Cardiac muscle cell (in vitro differentiated cells and primary cell): ENCODE measurements around the gene PLD4. TPM values are rescaled to one million over a fixed set of nuclear protein-coding genes. Genes with fewer than 3 reads are reported as not detected.
"Not testable (repeated sequence)": the region's sequence is repeated elsewhere in the genome, so short reads cannot be mapped to it uniquely, and the experiment has no call there.

Experiments used
- DNase-seq, 2 donors: peaks; one replicate each; pipeline versions ENCODE4 v3.0.0 to v3.0.0-alpha.2; 2010 to 2017; ENCODE audit warnings: low read depth in 1 of 2, low spot score in 1 of 2
- H3K27ac ChIP-seq: fragments of 200-600 bp; sonication (generic); 2 replicates; pipeline ENCODE4 v1.5.1; 2016
- H3K27me3 ChIP-seq: fragments of 200-600 bp; sonication (generic); 2 replicates; pipeline ENCODE4 v1.6.0; 2016; ENCODE audit warnings: control low read depth
- H3K36me3 ChIP-seq: fragments of 200-600 bp; sonication (generic); 2 replicates; pipeline ENCODE4 v1.5.1; 2016; ENCODE audit warnings: control low read depth
- H3K4me1 ChIP-seq: fragments of 200-600 bp; sonication (generic); 2 replicates; pipeline ENCODE4 v1.8.1; 2017; ENCODE audit warnings: low read depth, mild to moderate bottlenecking, mixed run types
- H3K4me3 ChIP-seq: fragments of 200-600 bp; sonication (generic); 2 replicates; pipeline ENCODE4 v1.5.1; 2016; ENCODE audit warnings: mild to moderate bottlenecking
- H3K9me3 ChIP-seq: fragments of 200-600 bp; sonication (generic); 2 replicates; pipeline ENCODE4 v1.5.1; 2017; ENCODE audit warnings: low read depth, mild to moderate bottlenecking, control low read depth
- CTCF ChIP-seq: IDR thresholded peaks from 2 replicates; pipeline ENCODE4 v1.5.1; 2012; ENCODE audit warnings: low read depth, mild to moderate bottlenecking, low read length
- polyA plus RNA-seq: library from polyadenylated mRNA; unstranded; fragments of >200 nt; fragmentation: Nextera tagmentation; extraction: Ambion mirVana; gene quantifications from 2 replicates; pipeline ENCODE4 v1.2.1, GENCODE V29; 2016
- total RNA-seq: library from RNA; depleted of rRNA; stranded (reverse); fragments of >200 nt; gene quantifications from 2 replicates; pipeline ENCODE4 v1.2.3, GENCODE V29; 2016

Gene PLD4
- total and polyA plus RNA-seq, 2 experiments from 2014 or later = 0.07 to 0.54 TPM

DNA sequence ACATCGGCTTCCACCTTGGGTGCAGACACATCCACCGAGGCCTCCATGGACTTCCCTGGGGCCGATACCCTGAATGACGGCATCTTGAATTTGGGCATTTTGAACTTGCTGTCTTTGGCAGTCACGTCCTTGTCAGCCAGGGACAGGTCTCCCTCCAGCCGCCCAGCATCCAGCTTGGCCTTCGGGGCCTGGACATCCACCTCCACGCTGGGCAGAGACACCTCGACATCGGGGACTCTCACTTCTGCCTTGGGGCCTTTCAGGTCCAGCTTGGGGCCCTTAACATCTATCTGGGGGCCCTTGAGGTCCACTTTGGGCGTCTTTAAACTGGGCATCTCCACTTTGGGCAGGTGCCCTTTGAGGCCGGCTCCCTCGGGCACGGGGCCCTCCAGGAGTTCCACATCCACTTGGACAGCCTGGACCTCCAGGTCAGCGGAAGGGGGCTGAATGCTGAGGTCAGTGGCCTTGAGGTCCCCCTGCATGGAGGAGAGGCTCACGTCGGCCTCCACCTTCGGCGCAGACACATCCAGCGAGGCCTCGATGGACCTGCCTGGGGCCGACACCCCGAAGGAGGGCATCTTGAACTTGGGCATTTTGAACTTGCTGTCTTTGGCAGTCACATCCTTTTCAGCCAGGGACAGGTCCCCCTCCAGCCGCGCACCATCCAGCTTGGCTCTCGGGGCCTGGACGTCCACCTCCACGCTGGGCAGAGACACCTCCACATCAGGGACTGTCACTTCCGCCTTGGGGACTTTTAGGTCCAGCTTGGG, 19.9 kb downstream of the PLD4 start:
- H3K27ac ChIP-seq, H3K36me3 ChIP-seq, DNase-seq, H3K9me3 ChIP-seq, H3K27me3 ChIP-seq, H3K4me1 ChIP-seq, H3K4me3 ChIP-seq: not testable (repeated sequence)

GRCh38 chr14:104945266-104945665, 20.6 kb downstream of the PLD4 start:
- H3K9me3 ChIP-seq, H3K27me3 ChIP-seq, H3K4me3 ChIP-seq, H3K36me3 ChIP-seq, DNase-seq, H3K27ac ChIP-seq, H3K4me1 ChIP-seq: not testable (repeated sequence)

DNA sequence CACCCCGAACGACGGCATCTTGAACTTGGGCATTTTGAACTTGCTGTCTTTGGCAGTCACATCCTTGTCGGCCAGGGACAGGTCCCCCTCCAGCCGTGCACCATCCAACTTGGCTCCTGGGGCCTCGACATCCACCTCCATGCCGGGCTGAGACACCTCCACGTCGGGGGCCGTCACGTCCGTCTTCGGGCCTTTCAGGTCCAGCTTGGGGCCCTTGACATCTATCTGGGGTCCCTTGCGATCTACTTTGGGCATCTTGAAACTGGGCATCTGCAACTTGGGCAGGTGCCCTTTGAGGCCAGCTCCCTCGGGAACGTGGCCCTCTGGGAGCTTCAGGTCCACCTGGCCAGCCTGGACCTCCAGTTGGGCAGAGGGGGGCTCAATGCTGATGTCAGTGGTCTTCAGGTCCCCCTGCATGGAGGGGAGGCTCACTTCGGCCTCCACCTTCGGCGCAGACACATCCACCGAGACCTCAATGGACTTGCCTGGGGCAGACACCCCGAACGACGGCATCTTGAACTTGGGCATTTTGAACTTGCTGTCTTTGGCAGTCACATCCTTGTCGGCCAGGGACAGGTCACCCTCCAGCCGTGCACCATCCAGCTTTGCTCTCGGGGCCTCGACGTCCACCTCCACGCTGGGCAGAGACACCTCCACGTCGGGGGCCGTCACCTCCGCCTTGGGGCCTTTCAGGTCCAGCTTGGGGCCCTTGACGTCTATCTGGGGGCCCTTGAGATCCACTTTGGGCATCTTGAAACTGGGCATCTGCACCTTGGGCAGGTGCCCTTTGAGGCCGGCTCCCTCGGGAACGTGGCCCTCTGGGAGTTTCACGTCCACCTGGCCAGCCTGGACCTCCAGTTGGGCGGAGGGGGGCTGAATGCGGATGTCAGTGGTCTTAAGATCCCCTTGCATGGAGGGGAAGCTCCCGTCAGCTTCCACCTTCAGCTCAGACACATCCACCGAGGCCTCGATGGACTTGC, 21.6 kb downstream of the PLD4 start:
- H3K9me3 ChIP-seq = not testable (repeated sequence)

GRCh38 chr14:104947201-104947600, 22.5 kb downstream of the PLD4 start:
- not testable (repeated sequence) for H3K4me1 ChIP-seq, H3K27ac ChIP-seq, H3K9me3 ChIP-seq, H3K27me3 ChIP-seq, H3K4me3 ChIP-seq, DNase-seq, H3K36me3 ChIP-seq

More for the DNA sequence above, 21.6 kb downstream of the PLD4 start:
- not testable (repeated sequence) for H3K27ac ChIP-seq, DNase-seq, H3K27me3 ChIP-seq, H3K4me1 ChIP-seq, H3K4me3 ChIP-seq, H3K36me3 ChIP-seq

- H3K4me3 ChIP-seq, H3K27me3 ChIP-seq, H3K9me3 ChIP-seq, DNase-seq, H3K27ac ChIP-seq, H3K36me3 ChIP-seq, H3K4me1 ChIP-seq: not testable (repeated sequence)
These were observed 23.4 kb downstream of the PLD4 start for GRCh38 chr14:104947881-104948735.

- H3K9me3 ChIP-seq = no peaks in the 10 kb centered on the region
- no peak overlapping the region for H3K4me3 ChIP-seq
- no peak for DNase-seq
- no peak overlapping the region for H3K27ac ChIP-seq
- no peaks in the 10 kb centered on the region for H3K4me1 ChIP-seq
- H3K36me3 ChIP-seq = no peaks in the 10 kb centered on the region
- H3K27me3 ChIP-seq = no peaks in the 10 kb centered on the region
- no peak for TF ChIP-seq CTCF
These were observed 24.0 kb downstream of the PLD4 start for GRCh38 chr14:104948736-104949031.

DNA sequence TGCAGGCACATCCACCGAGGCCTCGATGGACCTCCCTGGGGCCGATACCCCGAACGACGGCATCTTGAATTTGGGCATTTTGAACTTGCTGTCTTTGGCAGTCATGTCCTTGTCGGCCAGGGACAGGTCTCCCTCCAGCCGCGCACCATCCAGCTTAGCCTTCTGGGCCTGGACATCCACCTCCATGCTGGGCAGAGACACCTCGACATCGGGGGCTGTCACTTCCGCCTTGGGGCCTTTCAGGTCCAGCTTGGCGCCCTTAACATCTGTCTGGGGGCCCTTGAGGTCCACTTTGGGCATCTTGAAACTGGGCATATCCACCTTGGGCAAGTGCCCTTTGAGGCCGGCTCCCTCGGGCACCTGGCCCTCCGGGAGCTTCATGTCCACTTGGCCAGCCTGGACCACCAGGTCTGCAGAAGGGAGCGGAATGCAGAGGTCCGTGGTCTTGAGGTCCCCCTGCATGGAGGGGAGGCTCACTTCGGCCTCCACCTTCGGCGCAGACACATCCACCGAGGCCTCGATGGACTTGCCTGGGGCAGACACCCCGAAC, 24.8 kb downstream of the PLD4 start:
- DNase-seq, H3K4me1 ChIP-seq, H3K27me3 ChIP-seq, H3K4me3 ChIP-seq, H3K27ac ChIP-seq, H3K36me3 ChIP-seq, H3K9me3 ChIP-seq: not testable (repeated sequence)

DNA sequence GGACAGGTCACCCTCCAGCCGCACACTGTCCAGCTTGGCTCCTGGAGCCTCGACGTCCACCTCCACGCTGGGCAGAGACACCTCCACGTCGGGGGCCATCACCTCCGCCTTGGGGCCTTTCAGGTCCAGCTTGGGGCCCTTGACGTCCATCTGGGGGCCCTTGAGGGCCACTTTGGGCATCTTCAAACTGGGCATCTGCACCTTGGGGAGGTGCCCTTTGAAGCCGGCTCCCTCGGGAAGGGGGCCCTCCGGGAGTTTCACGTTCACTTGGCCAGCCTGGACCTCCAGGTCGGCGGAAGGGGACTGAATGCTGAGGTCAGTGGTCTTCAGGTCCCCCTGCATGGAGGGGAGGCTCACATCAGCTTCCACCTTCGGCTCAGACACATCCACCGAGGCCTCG, 25.3 kb downstream of the PLD4 start:
- no peaks in the 10 kb centered on the region for H3K36me3 ChIP-seq
- H3K27ac ChIP-seq = no peak overlapping the region
- no peaks in the 10 kb centered on the region for H3K27me3 ChIP-seq
- no peaks in the 10 kb centered on the region for H3K9me3 ChIP-seq
- no peaks in the 10 kb centered on the region for H3K4me1 ChIP-seq
- no peak overlapping the region for H3K4me3 ChIP-seq
- DNase-seq = no peak
- no peak for TF ChIP-seq CTCF

DNA sequence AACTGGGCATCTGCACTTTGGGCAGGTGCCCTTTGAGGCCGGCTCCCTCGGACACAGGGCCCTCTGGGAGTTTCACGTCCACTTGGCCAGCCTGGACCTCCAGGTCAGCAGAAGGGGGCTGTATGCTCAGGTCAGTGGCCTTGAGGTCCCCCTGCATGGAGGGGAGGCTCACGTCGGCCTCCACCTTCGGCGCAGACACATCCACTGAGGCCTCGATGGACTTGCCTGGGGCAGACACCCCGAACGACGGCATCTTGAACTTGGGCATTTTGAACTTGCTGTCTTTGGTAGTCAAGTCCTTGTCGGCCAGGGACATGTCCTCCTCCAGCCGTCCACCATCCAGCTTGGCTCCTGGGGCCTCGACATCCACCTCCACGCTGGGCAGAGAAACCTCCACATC, 26.0 kb downstream of the PLD4 start:
- H3K4me1 ChIP-seq, H3K36me3 ChIP-seq, H3K27me3 ChIP-seq, H3K9me3 ChIP-seq, DNase-seq, H3K4me3 ChIP-seq, H3K27ac ChIP-seq: not testable (repeated sequence)

DNA sequence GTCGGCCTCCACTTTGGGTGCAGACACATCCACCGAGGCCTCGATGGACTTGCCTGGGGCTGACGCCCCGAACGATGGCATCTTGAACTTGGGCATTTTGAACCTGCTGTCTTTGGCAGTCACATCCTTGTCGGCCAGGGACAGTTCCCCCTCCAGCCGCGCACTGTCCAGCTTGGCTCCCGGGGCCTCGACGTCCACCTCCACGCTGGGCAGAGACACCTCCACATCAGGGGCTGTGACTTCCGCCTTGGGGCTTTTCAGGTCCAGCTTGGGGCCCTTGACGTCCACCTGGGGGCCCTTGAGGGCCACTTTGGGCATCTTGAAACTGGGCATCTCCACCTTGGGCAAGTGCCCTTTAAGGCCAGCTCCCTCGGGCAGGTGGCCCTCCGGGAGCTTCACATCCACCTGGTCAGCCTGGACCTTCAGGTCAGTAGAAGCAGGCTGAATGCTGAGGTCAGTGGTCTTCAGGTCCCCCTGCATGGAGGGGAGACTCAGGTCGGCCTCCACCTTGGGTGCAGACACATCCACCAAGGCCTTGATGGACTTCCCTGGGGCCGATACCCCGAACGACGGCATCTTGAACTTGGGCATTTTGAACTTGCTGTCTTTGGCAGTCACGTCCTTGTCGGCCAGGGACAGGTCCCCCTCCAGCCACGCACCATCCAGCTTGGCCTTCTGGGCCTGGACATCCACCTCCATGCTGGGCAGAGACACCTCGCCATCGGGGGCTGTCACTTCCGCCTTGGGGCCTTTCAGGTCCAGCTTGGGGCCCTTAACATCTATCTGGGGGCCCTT, 27.4 kb downstream of the PLD4 start:
- DNase-seq, H3K36me3 ChIP-seq, H3K9me3 ChIP-seq, H3K4me3 ChIP-seq, H3K4me1 ChIP-seq, H3K27me3 ChIP-seq, H3K27ac ChIP-seq: not testable (repeated sequence)
